RPMI7951 (cell line): Measurements from ENCODE around the gene HOXD9. TPM values are rescaled to one million over a fixed set of nuclear protein-coding genes. Genes with fewer than 3 reads are reported as not detected.

Source experiments
- DNase-seq: peaks from one replicate; pipeline ENCODE4 v3.0.0-alpha.2; 2012; ENCODE audit warnings: low read depth
- total RNA-seq: library from RNA; depleted of rRNA; stranded (reverse); fragments of >200 nt; shearing (Covaris generic); gene quantifications from 2 replicates; pipeline ENCODE4 v1.2.3, GENCODE V29; 2014

The HOXD9 gene
- total RNA-seq, 1 experiment from 2014 or later = 1.4 TPM

- peak; percentile 30 for DNase-seq
These were observed 36.4 kb upstream of the HOXD9 start for GRCh38 chr2:176085861-176086771.

- no peak for DNase-seq
These were observed 35.0 kb upstream of the HOXD9 start for GRCh38 chr2:176087330-176088047.

- DNase-seq = peak; percentile 65
These were observed 34.2 kb upstream of the HOXD9 start for GRCh38 chr2:176088048-176088936.

GRCh38 chr2:176088937-176089842 lies 33.3 kb upstream of the HOXD9 start:
- DNase-seq = no peak

- no peak for DNase-seq
These were observed 32.6 kb upstream of the HOXD9 start for GRCh38 chr2:176089843-176090395.

GRCh38 chr2:176090862-176091261 lies 31.7 kb upstream of the HOXD9 start:
- no peak for DNase-seq

GRCh38 chr2:176091329-176092258 lies 30.9 kb upstream of the HOXD9 start:
- DNase-seq = no peak

GRCh38 chr2:176092270-176093144 lies 30.0 kb upstream of the HOXD9 start, which contains the start of gene HOXD13:
HOXD13 (plus strand) TSS chr2:176092721; CDS start chr2:176092891, 170 bp downstream.
- peak; percentile 40 for DNase-seq

- peak; percentile 48 for DNase-seq
These were observed 29.2 kb upstream of the HOXD9 start for GRCh38 chr2:176093145-176093897.

- DNase-seq = no peak
These were observed 28.6 kb upstream of the HOXD9 start for GRCh38 chr2:176093898-176094249.

GRCh38 chr2:176094349-176094748 lies 28.2 kb upstream of the HOXD9 start:
- no peak for DNase-seq

GRCh38 chr2:176095421-176095820 lies 27.1 kb upstream of the HOXD9 start:
- DNase-seq = no peak

- peak; percentile 69 for DNase-seq
These were observed 26.1 kb upstream of the HOXD9 start for GRCh38 chr2:176096243-176096985.

GRCh38 chr2:176096986-176097819 lies 25.3 kb upstream of the HOXD9 start:
- peak; percentile 81 for DNase-seq

- no peak for DNase-seq
These were observed 24.6 kb upstream of the HOXD9 start for GRCh38 chr2:176097820-176098365.
